GM21619 (cell line): ENCODE data around the gene HIRA.

Experiments used
- ATAC-seq: cut with Tn5 transposase; IDR thresholded peaks from one replicate; pipeline ENCODE4 v1.9.1; 2021; ENCODE audit not compliant: unreplicated experiment

The HIRA gene

GRCh38 chr22:19431649-19432132 lies at the start of gene HIRA:
HIRA (minus strand) TSS chr22:19431733; CDS start chr22:19431476, 257 bp downstream.
- ATAC-seq, result peak; percentile 39

GRCh38 chr22:19480789-19481188 lies 49.3 kb upstream of the HIRA start:
- ATAC-seq, result no peak

- ATAC-seq, result peak; percentile 3
Observed at GRCh38 chr22:19480173-19480568, 48.6 kb upstream of the HIRA start.

- peak; percentile 80 for ATAC-seq
Observed at GRCh38 chr22:19479355-19480172, 48.0 kb upstream of the HIRA start, which contains the start of gene CDC45. CDC45 (plus strand) TSS chr22:19479920; CDS start chr22:19479969, 49 bp downstream.

GRCh38 chr22:19478901-19479354 lies 47.4 kb upstream of the HIRA start, which contains the start of gene UFD1:
UFD1 (minus strand) TSS chr22:19479193; CDS start chr22:19479085, 108 bp downstream.
- peak; percentile 45 for ATAC-seq

DNA sequence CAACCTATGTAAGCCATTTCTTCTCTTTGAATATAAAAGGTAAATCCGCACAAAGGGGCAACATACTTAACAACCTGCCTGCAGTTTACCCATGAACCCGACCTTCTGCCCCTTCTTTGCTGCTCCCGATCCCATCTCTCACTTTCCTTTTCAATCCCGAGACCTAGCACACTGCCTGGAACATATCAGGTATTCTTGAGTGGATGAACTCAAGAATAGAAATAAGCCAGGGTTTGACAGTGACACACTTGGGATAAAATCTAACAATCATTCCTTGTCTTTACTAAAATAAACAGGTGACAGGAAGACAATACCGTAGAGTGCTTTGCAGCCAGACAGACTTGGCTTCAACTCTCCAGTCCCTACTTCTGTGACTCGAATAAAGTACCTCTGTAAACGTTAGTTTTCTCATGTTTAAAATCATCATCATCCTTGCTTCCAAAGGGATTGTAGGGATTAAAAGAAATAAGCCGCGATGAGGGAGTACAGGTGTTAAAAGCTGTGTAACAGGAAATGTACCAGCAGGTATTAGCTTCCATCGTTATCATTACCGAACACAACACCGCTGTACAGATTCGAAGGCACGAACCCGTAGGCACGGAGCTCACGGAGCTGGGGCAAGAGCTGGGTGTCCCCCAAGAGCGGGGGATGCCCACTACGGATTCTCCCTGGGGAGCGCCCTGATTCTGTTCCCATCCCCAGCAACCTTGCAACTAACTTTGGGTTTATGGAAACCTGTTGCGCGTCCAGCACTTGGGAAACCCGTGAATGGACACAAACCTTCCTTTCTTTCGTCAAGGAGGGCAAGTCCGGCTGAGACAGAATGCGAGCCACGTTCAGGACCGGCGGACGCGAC lies 46.7 kb upstream of the HIRA start:
- peak; percentile 1 for ATAC-seq

DNA sequence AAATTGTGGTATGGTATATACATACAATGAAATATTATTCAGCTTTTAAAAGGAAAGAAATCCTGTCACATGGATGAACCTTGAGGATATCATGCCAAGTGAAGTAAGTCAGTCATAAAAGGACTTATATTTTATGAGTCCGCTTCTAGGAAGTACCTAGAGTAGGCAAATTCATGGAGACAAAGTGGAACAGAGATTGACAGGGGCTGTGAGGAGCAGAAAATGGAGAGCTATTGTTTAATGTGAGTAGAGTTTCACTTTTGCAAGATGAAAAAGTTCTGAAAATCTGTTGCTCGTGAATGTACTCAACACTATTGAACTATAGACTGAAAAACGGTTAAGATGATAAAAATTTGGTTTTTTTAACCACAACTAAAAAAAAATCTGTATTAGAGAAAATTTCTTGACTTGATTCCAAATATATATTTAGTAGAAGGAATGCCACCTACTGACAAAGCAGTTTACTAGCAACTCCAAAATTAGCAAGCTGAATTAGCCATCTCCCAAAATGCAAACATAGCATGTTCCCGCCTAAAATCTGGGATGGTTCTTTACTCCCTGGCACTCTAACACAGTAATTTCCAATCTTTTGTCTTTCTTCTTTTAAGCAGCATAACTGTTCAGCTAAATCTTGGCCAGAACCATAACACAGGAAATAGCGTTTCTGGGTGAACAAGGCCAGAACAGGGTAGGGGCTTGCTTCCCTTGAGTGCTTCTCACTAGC lies 46.0 kb upstream of the HIRA start:
- ATAC-seq, result no peak

DNA sequence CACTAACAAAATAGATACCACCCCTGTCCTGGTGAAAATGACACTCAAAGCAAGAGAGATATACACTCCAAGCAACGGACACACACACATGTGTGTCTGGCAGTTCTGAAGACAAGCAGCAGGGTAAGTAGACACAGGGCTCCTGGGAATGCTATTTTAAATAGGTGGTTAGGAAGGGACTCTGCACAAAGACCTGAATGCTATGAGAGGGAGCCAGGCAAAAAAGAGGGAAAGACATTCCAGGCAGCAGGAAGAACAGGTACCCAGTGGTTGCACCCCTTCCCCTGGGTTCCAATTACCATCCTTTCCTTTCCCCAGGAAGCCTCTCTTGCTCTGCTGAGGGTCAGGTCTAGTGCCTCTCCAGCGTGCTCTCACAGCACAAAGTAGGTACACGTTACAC lies 44.5 kb upstream of the HIRA start:
- ATAC-seq, result no peak

DNA sequence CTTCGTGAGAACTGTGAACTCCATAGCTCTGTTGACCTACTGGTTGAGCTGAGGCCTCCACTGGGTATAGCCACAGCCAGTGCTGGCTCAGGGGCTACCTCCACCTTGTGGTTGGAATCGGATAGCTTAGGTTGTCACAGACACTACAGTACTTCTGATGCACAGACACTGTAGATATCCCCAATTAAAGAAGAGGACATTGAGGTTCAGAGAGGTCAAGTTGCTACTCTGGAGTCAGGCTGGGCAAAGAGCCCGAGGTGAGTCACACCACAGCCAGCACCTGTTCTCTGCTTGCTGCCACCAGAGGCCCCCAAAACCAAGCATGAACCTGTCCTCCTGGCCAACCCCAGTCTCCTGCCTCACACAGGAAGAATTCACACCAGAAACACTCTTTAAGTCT lies 42.0 kb upstream of the HIRA start:
- no peak for ATAC-seq

DNA sequence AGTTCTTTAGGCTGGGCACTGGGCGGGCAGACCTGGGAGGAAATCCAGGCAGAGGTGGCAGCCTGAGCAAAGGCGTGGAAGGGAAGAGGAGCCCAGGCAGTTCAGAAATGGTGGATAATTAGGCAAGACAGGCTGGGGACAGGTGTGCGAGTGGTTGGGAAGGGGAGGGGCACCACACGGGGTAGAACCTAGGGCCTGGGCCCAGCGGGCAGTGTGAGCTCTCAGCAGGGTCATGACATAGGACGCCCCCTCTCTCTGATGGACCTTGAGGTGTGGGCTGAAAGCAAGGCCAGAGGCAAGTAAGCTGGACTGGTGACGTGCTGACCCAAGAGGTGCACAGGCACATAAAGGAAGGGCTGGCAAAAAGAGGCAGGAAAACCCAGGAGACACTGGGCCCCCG lies 40.7 kb upstream of the HIRA start:
- ATAC-seq, result no peak

- ATAC-seq, result no peak
Observed at GRCh38 chr22:19471572-19471971, 40.0 kb upstream of the HIRA start.

DNA sequence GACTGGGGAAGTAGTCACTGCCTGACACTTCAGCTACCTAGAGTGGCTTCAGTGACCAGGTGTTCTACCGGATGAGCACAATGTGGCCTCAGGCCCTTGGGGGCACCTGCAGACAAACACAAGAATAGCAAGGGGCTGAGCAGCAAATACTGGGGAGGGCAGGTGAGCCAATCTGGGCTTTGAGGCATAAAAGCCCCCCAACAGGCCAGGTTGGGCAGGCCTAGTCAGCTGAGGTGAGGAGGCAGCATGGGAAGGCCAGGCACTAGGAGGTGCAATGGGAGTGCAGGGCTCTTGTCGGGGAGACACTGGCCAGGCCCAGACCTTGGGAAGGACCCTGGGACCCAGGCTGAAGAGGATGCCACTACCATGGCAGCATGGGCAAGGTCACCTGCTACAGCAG lies 38.5 kb upstream of the HIRA start:
- no peak for ATAC-seq

DNA sequence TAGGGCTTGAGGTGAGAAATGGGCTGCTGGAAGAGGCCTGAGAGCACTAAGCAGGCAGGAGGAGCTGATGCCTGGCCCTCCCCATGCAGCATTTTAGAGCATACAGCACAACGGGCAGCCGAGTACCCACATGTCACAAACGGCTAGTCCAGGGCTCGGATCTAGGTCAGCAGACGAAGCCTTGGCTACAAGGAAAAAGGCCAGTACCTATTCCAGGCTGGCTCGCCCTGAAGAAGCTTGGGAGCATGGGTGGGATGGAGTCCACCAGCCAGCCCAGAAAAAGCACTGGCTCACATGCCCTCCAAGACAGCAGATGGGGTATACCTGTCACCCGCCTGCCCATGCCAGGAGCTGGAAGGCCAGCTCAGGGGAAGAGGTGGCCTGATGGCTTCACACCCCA lies 37.9 kb upstream of the HIRA start:
- no peak for ATAC-seq

DNA sequence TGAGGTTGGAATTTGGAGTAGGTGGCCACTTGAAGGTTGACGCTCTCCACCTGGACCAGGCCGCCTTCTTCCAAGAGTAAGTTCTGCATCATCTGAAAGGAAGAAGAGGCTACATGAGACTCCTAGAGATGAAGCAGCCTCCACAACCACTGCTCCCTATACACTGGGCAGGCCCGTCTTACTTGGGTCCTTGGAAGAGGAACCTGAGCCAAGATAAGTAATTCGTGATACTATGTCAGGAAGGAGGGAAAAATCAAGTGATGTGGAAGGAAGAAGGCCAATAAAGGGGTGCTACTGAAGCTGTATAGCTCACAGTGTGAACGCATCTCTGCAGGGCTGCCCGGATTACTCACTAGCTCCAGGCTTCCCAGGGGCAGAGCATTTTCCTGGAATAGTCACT lies 36.4 kb upstream of the HIRA start:
- ATAC-seq, result no peak

DNA sequence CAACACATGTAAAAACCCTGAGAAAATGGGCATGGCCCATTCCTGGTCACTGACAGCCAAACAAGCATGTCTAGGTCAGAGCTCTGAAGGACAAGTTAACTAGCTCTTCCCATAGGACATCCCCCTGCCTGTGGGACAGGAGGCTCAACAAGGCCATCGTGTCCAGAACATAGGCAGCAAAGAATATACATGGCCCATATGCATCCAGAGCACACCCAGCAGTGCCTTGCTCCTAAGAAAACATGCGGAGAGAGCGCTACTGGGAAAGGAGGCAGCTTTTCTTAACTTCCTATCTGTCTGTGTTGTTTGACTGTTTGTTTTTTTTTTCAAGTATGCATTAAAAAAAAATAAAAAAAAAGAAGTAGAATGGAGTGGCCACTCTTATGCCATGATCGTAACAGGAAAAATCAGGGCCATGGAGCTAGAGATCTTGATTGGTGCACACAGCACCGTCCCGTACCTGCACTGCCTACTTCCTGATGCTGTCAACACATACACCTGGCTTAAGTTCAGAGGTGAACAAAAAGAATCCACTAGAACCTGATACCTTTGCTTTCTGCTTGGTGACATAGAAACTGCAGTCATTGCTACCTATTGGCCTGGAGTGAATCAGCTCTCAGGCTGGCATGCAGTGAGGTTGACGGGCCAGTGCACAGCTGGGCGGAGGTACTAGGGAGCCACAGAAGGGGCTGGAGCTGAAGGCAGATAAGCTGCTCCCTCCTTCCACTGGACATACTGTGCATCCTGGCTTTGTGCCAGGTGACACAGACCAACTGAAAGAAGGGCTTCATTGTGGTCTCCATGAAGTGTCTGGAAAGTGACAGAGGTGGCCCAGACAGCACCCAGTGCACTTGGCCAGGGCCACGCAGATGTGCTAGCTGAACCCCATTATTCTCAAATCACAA lies 35.6 kb upstream of the HIRA start:
- ATAC-seq, result no peak

DNA sequence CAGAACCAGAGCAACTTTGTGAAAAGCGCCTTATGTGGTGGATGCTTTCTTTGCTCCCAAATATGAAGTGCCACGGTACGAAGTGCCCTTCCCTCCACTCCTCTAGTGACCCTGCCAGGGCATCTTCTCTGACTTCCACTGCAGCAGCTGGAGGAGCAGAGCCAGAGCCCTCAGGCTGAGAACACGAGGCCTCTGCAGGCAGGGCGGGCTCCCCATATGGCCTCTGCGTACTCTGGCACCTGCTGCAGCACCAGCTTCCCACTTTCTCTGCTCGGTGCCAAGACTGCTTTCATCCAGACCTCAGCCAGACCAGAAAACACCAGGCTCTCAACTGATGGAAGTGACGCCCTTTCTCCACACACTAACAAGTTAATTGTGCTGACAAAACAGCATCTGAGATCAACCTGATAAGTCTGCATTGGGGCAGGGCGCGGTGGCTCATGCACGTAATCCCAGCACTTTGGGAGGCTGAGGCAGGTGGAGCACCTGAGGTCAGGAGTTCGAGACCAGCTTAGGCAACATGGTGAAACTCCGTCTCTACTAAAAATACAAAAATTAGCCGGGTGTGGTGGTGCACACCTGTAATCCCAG lies 34.7 kb upstream of the HIRA start:
- ATAC-seq, result no peak

DNA sequence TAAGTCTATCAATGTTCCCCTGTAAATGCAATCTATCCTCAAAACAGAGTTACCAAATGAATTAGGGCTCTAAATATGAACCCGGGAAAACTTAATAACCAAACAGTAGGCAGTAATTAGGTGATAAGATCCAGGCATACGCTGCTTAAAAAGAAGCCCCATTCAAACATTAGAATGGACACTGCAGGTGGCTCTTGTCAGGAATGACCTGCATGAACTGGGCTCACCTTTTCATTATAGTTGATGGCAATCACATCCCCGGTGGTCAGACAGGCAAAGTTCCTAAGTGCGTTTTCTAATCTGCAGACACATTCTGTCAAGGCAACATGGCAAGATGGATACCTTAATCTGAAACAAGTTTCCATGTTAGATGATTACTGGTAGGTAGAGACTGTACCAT lies 33.4 kb upstream of the HIRA start:
- ATAC-seq, result no peak

DNA sequence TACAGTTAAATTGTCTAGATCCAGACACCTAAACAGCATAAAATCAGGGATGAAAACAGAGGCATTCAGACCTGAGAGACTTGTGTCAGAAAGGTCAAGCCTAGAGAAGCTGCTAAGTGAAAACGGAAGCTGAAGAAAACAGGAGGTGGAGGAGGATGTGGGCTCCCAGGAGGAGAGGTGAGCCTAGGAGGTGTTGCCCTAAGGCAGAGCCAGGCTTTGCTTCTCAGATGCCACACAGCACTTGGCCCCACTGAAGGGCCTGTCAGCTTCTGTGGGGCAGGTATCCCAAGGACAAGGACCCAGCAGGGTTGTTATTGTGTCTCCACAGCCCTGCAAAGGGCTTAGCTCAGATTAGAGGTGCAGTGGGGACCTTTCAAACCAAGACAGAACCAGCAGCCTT lies 33.0 kb upstream of the HIRA start:
- no peak for ATAC-seq
